Naive B cell (primary cell): Measurements from ENCODE around the gene PTF1A. TPM values are rescaled to one million over a fixed set of nuclear protein-coding genes. Genes with fewer than 3 reads are reported as not detected.
"Not testable (repeated sequence)": the region's sequence is repeated elsewhere in the genome, so short reads cannot be mapped to it uniquely, and the experiment has no call there.

ENCODE experiments used
- ATAC-seq, 2 donors: fragments of 150-1000 bp; cut with Tn5 transposase; 2 replicates each; pipeline ENCODE4 v1.10.0; 2021; ENCODE audit warnings: low read depth in 2 of 2, mild to moderate bottlenecking in 2 of 2, moderate library complexity in 2 of 2
- DNase-seq: peaks from one replicate; pipeline ENCODE4 v3.0.0; 2022
- H3K27ac Mint-ChIP-seq, 6 donors: one replicate each; pipeline ENCODE4 v1.8.0; 2020 to 2022; ENCODE audit warnings: mild to moderate bottlenecking in 6 of 6, mixed read lengths in 6 of 6, moderate library complexity in 5 of 6, inconsistent platforms in 2 of 6
- H3K27me3 Mint-ChIP-seq, 3 donors: one replicate each; pipeline ENCODE4 v1.8.0; 2021 to 2022; ENCODE audit warnings: mixed read lengths in 3 of 3, mild to moderate bottlenecking in 1 of 3
- H3K36me3 Mint-ChIP-seq, 2 donors: one replicate each; pipeline ENCODE4 v1.8.0; 2020 to 2022; ENCODE audit warnings: mixed read lengths in 2 of 2, inconsistent platforms in 1 of 2, mild to moderate bottlenecking in 1 of 2
- H3K4me1 Mint-ChIP-seq, 3 donors: one replicate each; pipeline ENCODE4 v1.8.0; 2020 to 2022; ENCODE audit warnings: mixed read lengths in 3 of 3, inconsistent platforms in 1 of 3, mild to moderate bottlenecking in 1 of 3, moderate library complexity in 1 of 3
- H3K4me3 Mint-ChIP-seq, 8 donors: one replicate each; pipeline ENCODE4 v1.8.0; 2020 to 2022; ENCODE audit warnings: mild to moderate bottlenecking in 8 of 8, mixed read lengths in 8 of 8, moderate library complexity in 8 of 8, inconsistent platforms in 2 of 8
- H3K9me3 Mint-ChIP-seq, 7 donors: one replicate each; pipeline ENCODE4 v1.8.0; 2020 to 2022; ENCODE audit warnings: mixed read lengths in 7 of 7, mild to moderate bottlenecking in 5 of 7, inconsistent platforms in 2 of 7, moderate library complexity in 1 of 7
- polyA plus RNA-seq, 6 donors: library from polyadenylated mRNA; unstranded; fragments of 300-500 nt; fragmentation: Illumina TruSeq; gene quantifications; one replicate each; pipeline ENCODE4 v1.2.3, GENCODE V29; 2021; ENCODE audit warnings: low read depth in 6 of 6

PTF1A gene
- polyA plus RNA-seq, 6 donors from 2014 or later, result not detected

DNA sequence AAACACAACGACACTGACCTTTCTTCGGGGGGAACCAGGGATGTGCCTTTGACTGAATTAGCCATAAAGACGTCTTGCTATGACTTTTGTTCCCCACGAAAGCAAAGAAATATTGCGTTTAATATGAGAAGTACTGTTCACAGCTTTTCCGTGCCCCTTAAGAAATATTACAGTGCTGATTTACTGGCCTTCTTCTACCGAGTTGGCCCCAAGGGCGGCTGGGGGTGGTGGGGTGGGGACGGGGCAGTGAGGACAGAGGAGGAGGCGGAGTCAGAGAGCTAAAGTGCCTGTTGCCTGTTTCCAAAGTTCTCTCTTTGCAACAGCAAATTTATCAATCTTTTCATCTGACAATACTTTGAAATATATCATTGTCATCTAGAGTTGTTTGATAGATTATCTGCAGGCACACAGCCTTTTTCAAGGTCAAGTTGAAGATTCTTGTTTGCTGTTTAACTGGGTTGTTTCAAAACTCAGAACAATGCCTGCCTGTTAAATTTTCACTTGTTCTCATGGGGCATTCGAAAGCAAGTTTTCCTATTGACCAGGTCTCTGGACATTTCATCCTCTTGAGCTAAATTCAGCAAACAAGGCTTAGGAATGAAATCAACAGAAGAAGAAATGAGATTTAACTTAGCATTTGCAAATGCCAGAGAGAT, 9.0 kb downstream of the PTF1A start:
- no peak for ATAC-seq
- H3K27me3 Mint-ChIP-seq, result peaks cover 71 to 80% (median 79%) of the 10 kb centered on the region in 3 donors
- no peaks in the 10 kb centered on the region for H3K36me3 Mint-ChIP-seq
- no peak overlapping the region for H3K4me3 Mint-ChIP-seq
- H3K9me3 Mint-ChIP-seq, result peaks cover 0 to 6% (median 0%) of the 10 kb centered on the region in 7 donors
- H3K4me1 Mint-ChIP-seq, result no peaks in the 10 kb centered on the region
- H3K27ac Mint-ChIP-seq, result no peak overlapping the region
- DNase-seq, result no peak

DNA sequence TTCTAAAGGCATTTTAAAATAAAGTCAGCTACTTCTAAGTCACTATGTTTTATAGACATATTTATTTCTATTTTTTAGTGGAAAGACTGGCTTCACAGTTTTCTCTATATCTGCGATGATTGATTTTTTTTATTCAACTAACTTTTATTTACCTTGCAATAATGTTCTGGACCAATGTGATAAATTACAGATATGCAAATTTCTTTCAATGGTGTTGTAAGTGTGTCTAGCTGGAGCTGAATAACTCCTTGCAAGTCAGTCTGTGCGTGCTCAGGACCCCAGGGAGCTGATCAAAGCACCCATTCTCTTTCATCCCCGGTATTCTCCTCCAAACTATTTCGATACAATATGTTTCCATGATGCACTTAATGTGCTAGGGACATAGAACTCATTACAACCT, 9.7 kb downstream of the PTF1A start:
- peaks cover 68 to 73% (median 71%) of the 10 kb centered on the region in 3 donors for H3K27me3 Mint-ChIP-seq
- no peak overlapping the region for H3K27ac Mint-ChIP-seq
- H3K36me3 Mint-ChIP-seq, result no peaks in the 10 kb centered on the region
- no peaks in the 10 kb centered on the region for H3K4me1 Mint-ChIP-seq
- H3K4me3 Mint-ChIP-seq, result no peak overlapping the region
- ATAC-seq, result no peak
- H3K9me3 Mint-ChIP-seq, result peaks cover 0 to 6% (median 0%) of the 10 kb centered on the region in 7 donors
- DNase-seq, result no peak

DNA sequence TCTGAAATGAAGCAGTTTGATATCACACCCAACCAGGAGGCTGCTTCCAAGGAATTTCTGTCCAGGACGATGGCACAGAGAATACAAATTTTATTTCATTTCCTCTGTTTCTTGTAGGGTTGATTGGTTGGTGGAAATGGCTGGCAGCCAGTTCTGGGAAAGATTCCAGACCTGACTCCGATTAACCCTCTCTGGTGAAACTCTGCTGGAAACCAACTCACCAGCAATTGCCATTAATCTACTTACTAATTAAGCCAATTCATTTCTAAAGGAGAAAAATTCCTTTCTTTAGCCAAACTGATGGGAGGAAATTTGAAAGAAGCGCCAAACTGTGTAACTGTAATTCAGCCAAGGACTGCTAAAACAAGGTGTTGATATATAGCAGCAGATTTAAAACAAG, 10.7 kb downstream of the PTF1A start:
- H3K27ac Mint-ChIP-seq, result no peak overlapping the region
- ATAC-seq, result no peak
- H3K4me3 Mint-ChIP-seq, result no peak overlapping the region
- H3K27me3 Mint-ChIP-seq, result peaks cover 62 to 65% (median 63%) of the 10 kb centered on the region in 3 donors
- H3K4me1 Mint-ChIP-seq, result no peaks in the 10 kb centered on the region
- peaks cover 0 to 6% (median 0%) of the 10 kb centered on the region in 7 donors for H3K9me3 Mint-ChIP-seq
- no peaks in the 10 kb centered on the region for H3K36me3 Mint-ChIP-seq
- DNase-seq, result no peak

DNA sequence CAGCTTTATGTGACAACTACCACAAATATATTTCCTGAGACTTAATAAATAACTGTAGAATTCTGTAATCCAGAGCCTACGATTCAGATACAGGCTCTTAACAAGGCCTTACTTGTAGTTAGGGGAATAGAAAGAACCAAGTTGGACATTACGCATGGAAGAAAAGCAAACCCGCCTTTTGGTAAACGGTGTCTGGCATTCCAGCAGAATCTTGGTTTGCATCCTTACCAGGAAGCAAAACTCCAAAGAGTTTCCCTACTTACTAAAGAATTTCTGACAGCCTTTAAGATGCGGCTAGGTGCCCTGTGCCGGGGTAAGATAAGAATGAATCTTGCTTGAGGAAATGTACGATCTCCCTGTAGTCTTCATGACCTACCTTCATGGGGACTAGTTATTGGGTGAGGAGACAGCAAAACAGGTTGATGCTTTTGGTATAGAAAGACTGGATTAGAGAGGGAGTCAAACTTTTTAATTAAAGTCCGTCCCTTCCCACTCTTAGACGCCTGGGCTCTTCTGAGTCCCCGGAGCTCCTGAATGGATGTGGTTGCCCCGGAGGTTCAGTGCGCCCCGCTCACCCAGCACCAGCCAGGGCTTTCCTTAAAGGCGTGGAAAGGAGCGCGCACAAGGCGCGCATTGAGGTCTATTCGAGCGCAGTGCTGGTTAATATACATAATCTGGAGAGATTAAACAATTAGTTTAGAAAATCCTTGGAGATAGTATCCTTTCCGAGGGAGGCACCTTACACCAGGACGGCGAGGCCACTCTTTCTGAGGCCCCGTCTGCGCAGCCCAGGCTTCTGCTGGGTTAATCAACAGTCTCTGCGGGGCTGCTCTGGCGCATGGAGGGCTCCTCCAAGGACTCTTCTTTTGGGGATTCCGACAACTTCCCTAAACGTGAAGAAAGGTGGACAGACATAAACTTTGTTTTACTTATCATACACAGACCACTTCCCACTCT, 11.5 kb downstream of the PTF1A start:
- peaks cover 56 to 59% (median 58%) of the 10 kb centered on the region in 3 donors for H3K27me3 Mint-ChIP-seq
- no peak for ATAC-seq

DNA sequence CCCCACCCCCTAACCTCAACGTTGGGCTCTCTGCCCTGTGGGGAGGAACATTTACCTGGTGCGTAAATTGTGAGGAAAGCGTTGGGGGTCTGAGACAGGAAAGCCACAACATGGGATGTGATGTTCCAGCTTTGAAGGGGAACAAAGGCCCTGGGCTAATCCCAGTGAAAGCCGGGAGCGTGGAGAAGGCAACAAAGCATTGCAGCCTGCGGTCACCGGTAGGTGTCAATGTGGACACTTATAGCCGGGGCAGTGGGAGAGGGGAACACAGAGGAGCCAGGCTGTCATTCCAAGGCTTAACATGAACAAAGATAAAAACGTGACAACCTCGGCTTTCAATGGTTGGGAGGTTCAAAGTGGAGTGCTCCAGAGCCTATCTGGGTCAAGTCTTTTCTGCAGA, 12.7 kb downstream of the PTF1A start:
- peaks cover 63 to 66% (median 64%) of the 10 kb centered on the region in 3 donors for H3K27me3 Mint-ChIP-seq
- H3K4me3 Mint-ChIP-seq, result no peak overlapping the region
- no peak for DNase-seq
- H3K4me1 Mint-ChIP-seq, result no peaks in the 10 kb centered on the region
- no peak for ATAC-seq
- no peaks in the 10 kb centered on the region for H3K36me3 Mint-ChIP-seq
- peaks cover 0 to 6% (median 0%) of the 10 kb centered on the region in 7 donors for H3K9me3 Mint-ChIP-seq
- H3K27ac Mint-ChIP-seq, result no peak overlapping the region

More for the DNA sequence above, 11.5 kb downstream of the PTF1A start:
- H3K36me3 Mint-ChIP-seq, result no peaks in the 10 kb centered on the region
- no peak overlapping the region for H3K4me3 Mint-ChIP-seq
- no peak overlapping the region for H3K27ac Mint-ChIP-seq
- H3K4me1 Mint-ChIP-seq, result no peaks in the 10 kb centered on the region
- no peak for DNase-seq
- peaks cover 0 to 6% (median 0%) of the 10 kb centered on the region in 7 donors for H3K9me3 Mint-ChIP-seq

DNA sequence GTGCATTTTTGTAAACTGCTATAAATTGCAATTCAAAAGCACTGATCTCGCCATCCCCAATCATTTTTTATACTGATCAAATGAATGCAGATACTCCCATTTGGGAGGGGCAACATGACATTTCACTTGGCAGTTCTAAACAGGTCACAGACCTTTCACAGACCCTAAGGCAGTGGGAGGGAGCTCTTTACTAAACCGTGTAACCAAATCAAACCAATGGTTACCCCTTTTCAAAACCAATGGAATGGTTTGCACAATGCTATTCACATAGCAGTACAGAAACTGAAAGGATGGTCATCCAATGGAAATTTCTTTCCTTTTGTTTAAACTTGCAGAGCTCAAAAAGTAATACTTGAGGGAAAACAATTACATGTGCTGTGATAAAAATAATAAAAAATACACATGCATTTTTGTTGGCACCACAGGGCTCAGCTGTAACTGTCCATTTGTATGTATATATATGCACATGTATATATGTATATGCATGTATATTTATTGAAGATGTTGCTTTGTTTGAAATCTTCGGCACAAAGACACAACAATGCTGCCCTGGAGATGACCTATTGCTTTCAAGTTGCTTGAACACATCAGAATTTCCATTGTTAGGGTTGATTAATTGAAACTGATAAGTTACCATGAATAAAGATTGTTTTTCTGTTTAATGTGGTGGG, 14.0 kb downstream of the PTF1A start:
- Mint-ChIP-seq H3K4me3 (no peak overlapping the region), H3K9me3 (peaks cover 0 to 6% (median 0%) of the 10 kb centered on the region in 7 donors), H3K27me3 (peaks cover 53 to 62% (median 61%) of the 10 kb centered on the region in 3 donors), H3K36me3 (no peaks in the 10 kb centered on the region), H3K27ac (no peak overlapping the region), H3K4me1 (no peaks in the 10 kb centered on the region)
- DNase-seq (no peak), ATAC-seq (no peak)

DNA sequence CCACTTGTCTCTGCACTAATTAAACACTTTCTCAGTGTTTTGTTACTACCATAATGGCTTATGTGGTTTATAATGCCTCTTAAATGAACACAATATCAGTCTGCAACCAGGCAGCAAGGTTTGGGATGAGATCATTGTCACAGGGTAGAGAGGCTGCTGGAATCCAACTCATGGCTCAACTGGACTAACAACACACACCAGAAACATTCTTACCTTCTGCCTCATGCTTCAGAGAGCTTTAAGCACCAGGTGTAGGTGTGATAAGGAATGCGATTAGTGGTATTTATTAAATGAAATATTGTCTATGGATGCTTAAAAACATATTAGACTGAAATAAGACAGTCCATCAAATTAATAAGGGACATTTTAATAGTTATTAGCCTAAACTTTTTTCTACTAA, 25.4 kb downstream of the PTF1A start:
- no peaks in the 10 kb centered on the region for H3K4me1 Mint-ChIP-seq
- no peak overlapping the region for H3K27ac Mint-ChIP-seq
- no peaks in the 10 kb centered on the region for H3K36me3 Mint-ChIP-seq
- DNase-seq, result no peak
- peaks cover 0 to 3% (median 0%) of the 10 kb centered on the region in 7 donors for H3K9me3 Mint-ChIP-seq
- no peak for ATAC-seq
- H3K4me3 Mint-ChIP-seq, result no peak overlapping the region
- H3K27me3 Mint-ChIP-seq, result peaks cover 14 to 29% (median 25%) of the 10 kb centered on the region in 3 donors

DNA sequence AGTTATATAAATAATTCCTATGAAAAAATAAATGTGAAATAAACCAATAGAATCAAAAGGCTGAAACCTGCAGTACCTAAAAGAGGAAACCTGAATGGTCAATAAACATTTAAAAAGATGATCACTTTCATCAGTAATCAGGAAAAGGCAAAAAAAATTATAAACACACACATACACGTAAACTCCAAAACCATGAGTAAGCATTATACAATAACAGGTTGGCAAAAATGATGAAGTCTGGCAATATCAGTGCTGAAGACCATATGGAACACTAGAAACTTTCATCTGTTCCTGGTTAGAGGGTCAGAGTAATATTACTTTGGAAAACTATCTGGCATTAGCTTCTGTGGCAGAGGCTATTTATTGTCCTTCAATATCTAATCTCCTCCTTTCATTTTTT, 38.5 kb downstream of the PTF1A start:
- no peak overlapping the region for H3K4me3 Mint-ChIP-seq
- no peaks in the 10 kb centered on the region for H3K36me3 Mint-ChIP-seq
- no peak overlapping the region for H3K27ac Mint-ChIP-seq
- H3K27me3 Mint-ChIP-seq, result peaks cover 0 to 5% (median 5%) of the 10 kb centered on the region in 3 donors
- H3K4me1 Mint-ChIP-seq, result no peaks in the 10 kb centered on the region
- peaks cover 1 to 13% (median 8%) of the 10 kb centered on the region in 7 donors for H3K9me3 Mint-ChIP-seq
- ATAC-seq (no peak), DNase-seq (no peak)

DNA sequence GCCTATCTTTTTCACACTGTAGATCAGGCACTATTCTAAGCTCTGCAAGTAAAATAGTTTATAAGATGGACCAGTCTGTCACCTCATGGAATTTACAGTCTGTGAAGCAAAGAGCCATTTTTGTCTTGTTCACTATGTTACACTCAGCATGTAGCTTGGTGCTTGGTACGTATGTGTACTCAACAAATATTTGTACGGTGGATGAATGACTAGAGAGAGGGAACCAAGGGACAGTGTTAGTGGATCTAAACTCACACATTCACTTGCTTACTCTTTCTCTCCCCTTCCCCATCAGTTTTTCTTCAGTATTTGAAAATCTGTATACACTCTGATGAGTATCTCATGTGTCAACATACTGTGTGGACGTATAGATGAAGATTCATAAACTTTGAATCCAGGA, 45.9 kb downstream of the PTF1A start:
- ATAC-seq (no peak), DNase-seq (no peak)
- no peaks in the 10 kb centered on the region for H3K4me1 Mint-ChIP-seq
- no peak overlapping the region for H3K27ac Mint-ChIP-seq
- no peak overlapping the region for H3K4me3 Mint-ChIP-seq
- H3K27me3 Mint-ChIP-seq, result peaks cover 0 to 11% (median 6%) of the 10 kb centered on the region in 3 donors
- H3K9me3 Mint-ChIP-seq, result peaks cover 6 to 42% (median 17%) of the 10 kb centered on the region in 7 donors
- peaks cover 13 to 16% of the 10 kb centered on the region in 2 donors for H3K36me3 Mint-ChIP-seq

DNA sequence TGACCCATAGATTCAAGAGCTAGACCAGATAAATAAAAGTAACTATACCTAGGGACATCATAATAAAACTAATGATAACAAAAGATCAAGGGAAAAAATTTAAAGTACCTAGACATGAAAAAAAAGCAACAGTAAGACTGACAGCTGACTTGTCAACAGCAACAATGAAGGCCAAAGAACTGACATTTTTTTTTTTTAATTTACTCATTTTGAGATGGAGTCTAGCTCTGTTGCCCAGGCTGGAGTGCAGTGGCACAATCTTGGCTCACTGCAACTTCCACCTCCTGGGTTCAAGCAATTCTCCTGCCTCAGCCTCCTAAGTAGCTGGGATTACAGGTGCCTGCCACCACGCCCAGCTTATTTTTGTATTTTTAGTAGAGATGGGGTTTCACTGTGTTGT, 49.7 kb downstream of the PTF1A start:
- Mint-ChIP-seq H3K9me3 (peaks cover 14 to 52% (median 21%) of the 10 kb centered on the region in 7 donors), H3K36me3 (peaks cover 13 to 16% of the 10 kb centered on the region in 2 donors), H3K27me3 (peaks cover 0 to 16% (median 6%) of the 10 kb centered on the region in 3 donors)
- not testable (repeated sequence) for DNase-seq, H3K4me3 Mint-ChIP-seq, H3K4me1 Mint-ChIP-seq, ATAC-seq, H3K27ac Mint-ChIP-seq

Other genes with a start within 250 kb of the PTF1A start
- 1 to 10 TPM; 2.2 to 5.3 (median 3.1) TPM for gene MSRB2, start 96.7 kb upstream of the PTF1A start, polyA plus RNA-seq
- gene C10orf67, start 152.5 kb downstream of the PTF1A start, polyA plus RNA-seq, result not detected
- 10 to 100 TPM; 31.7 to 82.8 (median 59.0) TPM for gene OTUD1, start 246.8 kb downstream of the PTF1A start, polyA plus RNA-seq